A673 (cell line): ENCODE data around the gene RTRAF. TPM values are rescaled to one million over a fixed set of nuclear protein-coding genes. Genes with fewer than 3 reads are reported as not detected.

Experiments used
- BruUV-seq: library from RNA; stranded (reverse); fragments of 400-500 nt; replicated peaks from 2 replicates; lab custom pipeline; 2021; lab: Mats Ljungman, UMichigan
- CTCF ChIA-PET: fragments of 300-600 bp; sonication (Branson Sonifier 250); formaldehyde crosslinking; loops from one replicate; lab custom pipeline; 2022; ENCODE audit warnings: antibody characterized with exemption; lab: Charles Lee
- POLR2A ChIA-PET: fragments of 300-600 bp; sonication (Branson Sonifier 250); formaldehyde crosslinking; loops from one replicate; lab custom pipeline; 2022; ENCODE audit warnings: antibody characterized with exemption; ENCODE audit not compliant: low non-redundant PET; lab: Charles Lee
- DNase-seq: peaks from one replicate; pipeline ENCODE4 v3.0.0-alpha.2; 2015; ENCODE audit warnings: low spot score
- H3K27ac ChIP-seq: fragments of 200-600 bp; sonication (generic); 2 replicates; pipeline ENCODE4 v1.5.1; 2016; ENCODE audit warnings: mixed run types, low read depth, mild to moderate bottlenecking, mixed read lengths, antibody characterized with exemption, low read length; ENCODE audit not compliant: poor library complexity, severe bottlenecking
- H3K27me3 ChIP-seq: fragments of 200-600 bp; sonication (generic); replicated peaks from 2 replicates; pipeline ENCODE4 v1.6.1; 2017; ENCODE audit warnings: mixed run types, low read depth, mild to moderate bottlenecking, mixed read lengths, antibody characterized with exemption, low read length; ENCODE audit not compliant: insufficient read depth, poor library complexity
- H3K36me3 ChIP-seq: fragments of 200-600 bp; sonication (generic); 2 replicates; pipeline ENCODE4 v1.6.1; 2016; ENCODE audit warnings: mixed run types, mild to moderate bottlenecking, mixed read lengths, antibody characterized with exemption, low read length; ENCODE audit not compliant: insufficient read depth, poor library complexity, severe bottlenecking
- H3K4me1 ChIP-seq: fragments of 200-600 bp; sonication (generic); 2 replicates; pipeline ENCODE4 v1.6.1; 2017; ENCODE audit warnings: mixed run types, mild to moderate bottlenecking, mixed read lengths, antibody characterized with exemption, low read length; ENCODE audit not compliant: insufficient read depth, poor library complexity, severe bottlenecking
- H3K4me3 ChIP-seq: fragments of 200-600 bp; sonication (generic); 2 replicates; pipeline ENCODE4 v1.5.1; 2016; ENCODE audit warnings: low read depth, mixed run types, mild to moderate bottlenecking, mixed read lengths, low read length; ENCODE audit not compliant: poor library complexity, severe bottlenecking
- H3K9me3 ChIP-seq: fragments of 200-600 bp; sonication (generic); 2 replicates; pipeline ENCODE4 v1.6.1; 2016; ENCODE audit warnings: mixed run types, low read depth, mild to moderate bottlenecking, mixed read lengths, antibody characterized with exemption, low read length; ENCODE audit not compliant: poor library complexity, severe bottlenecking
- CTCF ChIP-seq: fragments of 300-800, 200-600 bp; sonication (generic); conservative IDR thresholded peaks from 2 replicates; pipeline ENCODE4 v1.5.1; 2017; ENCODE audit warnings: low read depth, mild to moderate bottlenecking, antibody characterized with exemption, low read length, moderate library complexity, mixed read lengths
- EZH2 ChIP-seq: fragments of 200-600 bp; sonication (generic); IDR thresholded peaks from 2 replicates; pipeline ENCODE4 v1.6.1; 2017; ENCODE audit warnings: borderline replicate concordance, low read depth, mild to moderate bottlenecking, mixed read lengths, antibody characterized with exemption, low read length; ENCODE audit not compliant: poor library complexity, severe bottlenecking
- intact Hi-C: fragments of 100-400 bp; cut with micrococcal nuclease; formaldehyde crosslinking; loops from one replicate; pipeline ENCODE4 v1.10.0; 2022; ENCODE audit not compliant: unreplicated experiment
- total RNA-seq: library from RNA; stranded (reverse); gene quantifications from 2 replicates; pipeline ENCODE4 v1.2.3, GENCODE V29; 2021

Gene RTRAF
- total RNA-seq, 1 experiment from 2014 or later: 267 TPM

GRCh38 chr14:52032204-52032801, 43.0 kb downstream of the RTRAF start:
- H3K27ac ChIP-seq: peak overlapping the region; percentile 86
- no peak for DNase-seq
- H3K4me3 ChIP-seq: peak overlapping the region; percentile 3
- H3K27me3 ChIP-seq: no peaks in the 10 kb centered on the region
- intact Hi-C loops: no loop called here
- ChIA-PET POLR2A (interaction anchor here (0.8 kb wide), 1 partner anchor 37 kb away, joined by 3 read pairs; no protein-coding TSS in a partner anchor), CTCF (interaction anchor here (0.9 to 1.5 kb wide), 2 partner anchors 11 to 16 kb away, joined by 3 to 4 read pairs; no protein-coding TSS in a partner anchor)
- peaks cover 10% of the 10 kb centered on the region for H3K36me3 ChIP-seq
- no peaks in the 10 kb centered on the region for H3K9me3 ChIP-seq
- peaks cover 48% of the 10 kb centered on the region for H3K4me1 ChIP-seq
- BruUV-seq: no TSS peak
- TF ChIP-seq EZH2: no peak
- TF ChIP-seq CTCF: no peak

- no peaks in the 10 kb centered on the region for H3K27me3 ChIP-seq
- intact Hi-C loops: no loop called here
- peak overlapping the region; percentile 5 for H3K4me3 ChIP-seq
- H3K36me3 ChIP-seq: peaks cover 10% of the 10 kb centered on the region
- H3K27ac ChIP-seq: peak overlapping the region; percentile 86
- peaks cover 48% of the 10 kb centered on the region for H3K4me1 ChIP-seq
- POLR2A ChIA-PET: interaction anchor here (0.8 kb wide), 1 partner anchor 36 kb away, joined by 3 read pairs; no protein-coding TSS in a partner anchor
- CTCF ChIA-PET: interaction anchor here (0.9 to 1.5 kb wide), 2 partner anchors 10 to 17 kb away, joined by 3 to 4 read pairs; no protein-coding TSS in a partner anchor
- no peak for TF ChIP-seq CTCF
- no peak for TF ChIP-seq EZH2
- DNase-seq: peak; percentile 88
- H3K9me3 ChIP-seq: no peaks in the 10 kb centered on the region
- BruUV-seq: no TSS peak
Observed at GRCh38 chr14:52033101-52033642, 43.8 kb downstream of the RTRAF start.

DNA sequence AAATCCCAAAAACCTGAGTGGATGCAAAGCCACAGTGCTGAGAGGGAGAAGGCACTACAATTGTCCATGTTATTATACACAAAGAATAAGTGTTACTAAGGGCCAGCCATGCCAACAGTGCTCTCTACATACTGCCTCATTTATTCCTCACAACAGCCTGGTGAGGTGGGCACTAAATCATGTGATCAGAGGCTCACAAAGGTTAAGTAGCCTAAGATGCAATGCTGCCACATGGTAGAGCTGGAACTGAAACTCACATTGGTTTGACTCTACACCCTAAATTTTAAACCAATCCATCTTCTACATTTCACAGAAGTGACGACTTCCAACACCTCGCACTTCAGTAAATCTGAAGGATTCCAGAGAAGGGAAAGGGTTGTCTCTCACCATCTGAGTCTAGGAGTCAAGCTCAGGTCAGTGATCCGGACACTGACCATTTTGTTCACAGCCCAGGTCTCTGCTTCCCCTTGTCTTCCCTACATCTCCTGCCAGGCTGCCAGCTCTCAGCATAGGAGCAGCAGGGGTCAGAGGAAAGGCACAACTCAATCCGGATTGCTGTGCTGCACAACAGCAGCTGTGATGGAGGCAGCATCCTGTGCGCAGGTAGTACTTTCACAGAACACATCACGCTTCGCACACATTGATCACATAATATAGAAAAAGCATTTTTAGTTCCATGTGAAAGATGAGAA, 49.9 kb downstream of the RTRAF start:
- peaks cover 18% of the 10 kb centered on the region for H3K36me3 ChIP-seq
- H3K9me3 ChIP-seq: no peaks in the 10 kb centered on the region
- ChIA-PET CTCF (no interaction called here), POLR2A (no interaction called here)
- DNase-seq: no peak
- no peak overlapping the region for H3K4me3 ChIP-seq
- H3K4me1 ChIP-seq: peaks cover 20% of the 10 kb centered on the region
- H3K27me3 ChIP-seq: no peaks in the 10 kb centered on the region
- no peak overlapping the region for H3K27ac ChIP-seq
- intact Hi-C loops: no loop called here
- no TSS peak for BruUV-seq
- TF ChIP-seq CTCF: no peak
